ENCODE results near the gene NEU1.

- TF ChIP-seq CTCF (IDR thresholded peaks at IDR 0.05) (no peak), TP53 (CRISPR knock-in tag; IDR thresholded peaks at IDR 0.05) (no peak), ZNF281 (CRISPR knock-in tag; IDR thresholded peaks at IDR 0.05) (no peak), USF1 (CRISPR knock-in tag; IDR thresholded peaks at IDR 0.05) (no peak), NFATC4 (CRISPR knock-in tag; IDR thresholded peaks at IDR 0.05) (no peak), NR2C2 (CRISPR knock-in tag; IDR thresholded peaks at IDR 0.05) (no peak), RELA (CRISPR knock-in tag; IDR thresholded peaks at IDR 0.05; ENCODE audit: borderline replicate concordance) (no peak), MXD4 (CRISPR knock-in tag; IDR thresholded peaks at IDR 0.05; ENCODE audit: borderline replicate concordance) (no peak), ATF1 (CRISPR knock-in tag; IDR thresholded peaks at IDR 0.05) (no peak), NFYB (CRISPR knock-in tag; conservative IDR thresholded peaks at IDR 0.05; ENCODE audit: low read depth) (no peak)
Measured at GRCh38 chr6:31907158-31907813, 44.7 kb upstream of the NEU1 start.
